HG02571 (cell line): Measurements from ENCODE around the gene LIMCH1.

ENCODE experiments used
- ATAC-seq: cut with Tn5 transposase; IDR thresholded peaks from one replicate; pipeline ENCODE4 v1.9.1; 2021; ENCODE audit warnings: mild to moderate bottlenecking, moderate library complexity; ENCODE audit not compliant: unreplicated experiment

The LIMCH1 gene

DNA sequence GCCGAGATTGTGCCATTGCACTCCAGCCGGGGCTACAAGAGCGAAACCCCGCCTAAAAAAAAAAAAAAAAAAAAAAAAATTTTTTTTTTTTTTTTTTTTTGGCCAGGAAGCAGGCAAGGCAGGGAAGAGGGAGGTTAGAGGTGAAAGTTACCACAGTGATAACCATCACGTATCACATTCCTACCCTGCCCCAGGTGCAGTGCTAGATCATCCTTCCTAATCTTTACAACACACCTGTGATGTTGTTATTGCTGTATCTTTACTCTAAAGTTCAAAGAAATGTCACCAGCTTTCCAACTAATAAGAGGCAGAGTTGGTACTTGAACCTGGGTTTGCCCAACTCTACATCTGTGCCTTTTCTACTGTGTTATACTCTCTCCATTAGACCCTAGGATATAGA, 7.2 kb upstream of the LIMCH1 start:
- no peak for ATAC-seq

DNA sequence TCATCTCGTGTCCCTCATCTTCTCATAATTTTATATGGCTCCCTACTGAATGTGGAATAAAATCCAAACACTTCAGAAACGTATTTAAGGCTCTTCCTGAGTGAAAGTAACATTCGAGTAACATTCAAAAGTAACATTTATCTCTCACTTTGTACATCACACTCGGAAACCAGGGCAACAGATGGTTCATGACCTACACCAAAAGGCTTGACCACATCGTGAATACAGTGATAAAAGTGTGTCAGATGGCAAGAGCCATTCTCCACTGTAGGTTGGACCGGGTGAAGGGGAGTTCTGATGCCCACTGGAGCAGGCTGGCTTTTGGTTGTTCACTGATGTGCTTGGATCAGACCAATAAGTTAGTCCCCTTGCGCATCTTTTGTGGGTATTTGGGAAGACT, 5.6 kb upstream of the LIMCH1 start:
- ATAC-seq: no peak

DNA sequence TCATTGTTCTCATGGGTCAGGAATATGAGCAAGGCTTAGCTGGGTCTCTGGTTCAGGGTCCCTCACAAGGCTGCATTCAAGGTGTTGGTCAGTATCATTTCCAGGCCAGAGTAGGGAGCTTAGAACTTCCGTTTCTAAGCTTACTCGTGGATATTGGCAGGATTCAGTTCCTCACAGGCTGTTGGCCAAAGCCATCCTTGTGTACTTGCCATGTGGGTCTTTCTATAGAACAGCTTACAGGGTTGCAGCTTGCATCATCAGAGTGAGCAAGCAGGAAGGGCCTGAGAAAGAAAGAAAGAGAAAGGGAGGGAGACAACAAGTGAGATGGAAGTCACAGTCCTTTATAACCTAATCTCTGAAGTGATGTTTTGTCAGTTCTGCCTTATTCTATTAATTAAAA, 5.1 kb upstream of the LIMCH1 start:
- ATAC-seq: no peak

DNA sequence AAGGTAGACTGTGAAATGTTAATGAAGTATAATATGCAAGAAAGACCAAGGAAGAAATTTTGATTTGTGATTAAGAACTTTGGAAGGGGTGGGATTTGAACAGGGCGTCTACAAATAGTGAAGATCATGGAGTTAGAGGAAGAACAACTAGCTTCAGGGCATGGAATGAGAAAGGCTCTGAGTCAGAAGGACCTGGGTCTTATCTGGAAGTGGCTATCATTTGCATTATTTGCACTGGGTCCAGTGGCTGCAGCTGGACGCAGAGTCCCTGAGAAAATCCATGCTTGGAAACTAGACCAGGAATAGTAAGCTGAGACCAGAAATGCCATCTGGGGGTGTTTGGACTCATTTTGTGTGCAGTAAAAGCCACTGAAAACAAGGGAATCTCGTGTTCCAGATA, 4.3 kb upstream of the LIMCH1 start:
- no peak for ATAC-seq

DNA sequence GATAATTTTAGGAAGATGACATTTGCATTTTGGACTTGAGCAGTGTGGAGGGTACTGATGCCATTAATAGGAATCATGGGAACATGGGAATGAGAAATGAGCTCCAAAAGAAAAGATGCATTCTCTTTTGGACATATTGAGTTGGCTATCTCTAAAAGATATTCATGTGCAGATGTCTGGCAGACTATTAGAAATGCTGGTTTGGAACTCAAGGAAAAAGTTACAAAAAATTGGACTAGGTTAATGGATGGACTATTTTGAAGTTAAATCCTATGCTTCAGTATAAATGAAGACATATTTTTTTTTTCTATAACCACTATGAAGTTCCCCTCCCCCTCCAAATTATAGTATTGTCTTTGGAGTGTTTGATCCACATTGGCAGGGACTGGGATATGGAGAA, 3.6 kb upstream of the LIMCH1 start:
- ATAC-seq: no peak

DNA sequence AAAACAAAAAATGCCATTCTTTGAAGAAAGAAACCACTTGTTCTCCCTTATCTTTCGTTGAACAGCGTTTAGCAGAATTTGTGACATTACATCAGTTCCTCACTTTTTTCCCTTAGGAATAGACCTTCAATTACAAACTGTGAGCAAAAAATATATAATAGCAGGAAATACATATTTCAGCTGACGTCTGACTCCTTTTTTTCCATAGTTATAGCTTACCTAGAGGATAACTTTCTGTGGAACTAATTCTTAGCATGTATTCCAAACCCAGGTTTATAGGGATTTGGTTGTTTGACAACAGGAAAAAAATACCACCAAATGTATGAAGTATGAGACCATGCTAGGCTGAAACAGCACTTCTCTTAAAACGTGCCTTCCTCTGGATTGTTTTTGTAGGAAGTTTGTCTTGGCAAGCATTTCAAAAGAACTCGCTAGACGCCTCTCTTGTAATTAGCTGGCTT, 2.0 kb upstream of the LIMCH1 start:
- no peak for ATAC-seq

DNA sequence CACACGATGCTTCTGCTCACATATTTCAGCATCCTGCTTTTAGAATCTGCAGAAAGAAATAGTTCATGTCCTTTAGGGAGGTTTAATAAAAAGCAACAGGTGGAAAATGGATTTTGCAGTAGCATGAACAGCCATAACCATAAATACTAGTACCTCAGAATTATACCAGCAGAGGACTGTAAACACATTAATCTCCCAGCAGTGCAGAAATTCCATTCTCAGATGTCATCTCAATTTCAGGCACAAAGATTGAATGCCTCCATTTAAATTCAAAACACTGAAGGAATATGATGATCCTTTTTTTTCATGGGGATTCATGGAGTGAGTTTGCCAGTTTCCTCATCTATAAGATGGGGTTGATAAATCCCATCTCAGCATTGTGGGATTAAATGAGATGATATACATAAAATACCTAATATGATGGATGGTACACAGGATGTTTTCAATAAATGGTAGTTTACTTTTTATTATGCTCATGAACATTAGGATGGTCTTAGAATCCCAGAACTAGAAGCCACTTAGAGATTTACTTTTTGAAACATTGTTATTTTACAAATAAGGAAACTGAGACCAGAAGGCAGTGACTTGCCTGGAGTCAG, 566 bp upstream of the LIMCH1 start:
- ATAC-seq: no peak

DNA sequence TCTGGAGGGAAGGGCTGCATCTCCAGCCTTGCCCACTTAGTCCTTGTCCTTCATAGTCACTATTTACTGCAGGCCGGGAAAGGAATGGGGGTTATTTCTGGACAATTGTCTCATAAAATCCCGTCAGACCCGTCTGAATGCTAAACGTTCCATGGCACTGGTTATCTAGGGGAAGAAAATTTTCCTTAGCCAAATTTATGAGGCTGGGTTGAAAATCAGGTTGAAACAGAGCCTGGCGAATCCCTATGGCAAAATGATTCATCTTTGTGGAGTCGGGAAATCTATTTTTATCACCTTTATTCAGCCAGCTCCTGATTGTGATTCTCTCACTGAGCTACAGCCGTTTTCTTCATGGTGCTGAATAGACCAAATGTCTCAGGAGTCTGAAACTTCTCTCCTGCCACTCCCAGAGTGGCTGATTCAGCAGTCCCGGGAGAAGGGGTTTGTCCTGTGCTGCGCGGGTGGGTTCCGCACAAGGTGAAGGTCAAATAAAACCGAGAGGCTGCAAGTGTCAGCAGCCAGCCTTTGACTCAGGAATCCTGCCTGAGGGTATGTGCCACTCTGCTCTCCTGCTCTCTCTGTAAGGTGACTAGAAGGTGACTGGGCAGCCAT, 1.0 kb downstream of the LIMCH1 start:
- no peak for ATAC-seq

DNA sequence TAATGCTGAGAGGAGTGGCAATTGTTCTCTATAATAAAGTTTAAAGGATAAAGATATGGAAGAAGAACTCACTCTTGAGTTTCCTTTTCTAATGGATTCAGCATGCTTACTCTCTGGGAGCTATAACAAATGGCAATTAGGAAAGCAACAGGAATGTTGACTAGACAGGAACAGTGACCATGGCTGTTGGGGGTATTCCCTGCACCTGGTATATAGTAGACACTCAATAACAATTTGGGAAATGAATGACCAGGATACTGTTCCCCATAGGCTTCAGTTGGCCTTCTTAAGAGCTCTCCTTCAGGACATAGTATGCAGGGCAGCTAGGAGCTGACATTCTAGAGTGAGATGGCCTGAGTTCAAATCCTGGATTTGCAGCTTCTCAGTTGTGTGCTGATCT, 1.8 kb downstream of the LIMCH1 start:
- ATAC-seq: no peak

DNA sequence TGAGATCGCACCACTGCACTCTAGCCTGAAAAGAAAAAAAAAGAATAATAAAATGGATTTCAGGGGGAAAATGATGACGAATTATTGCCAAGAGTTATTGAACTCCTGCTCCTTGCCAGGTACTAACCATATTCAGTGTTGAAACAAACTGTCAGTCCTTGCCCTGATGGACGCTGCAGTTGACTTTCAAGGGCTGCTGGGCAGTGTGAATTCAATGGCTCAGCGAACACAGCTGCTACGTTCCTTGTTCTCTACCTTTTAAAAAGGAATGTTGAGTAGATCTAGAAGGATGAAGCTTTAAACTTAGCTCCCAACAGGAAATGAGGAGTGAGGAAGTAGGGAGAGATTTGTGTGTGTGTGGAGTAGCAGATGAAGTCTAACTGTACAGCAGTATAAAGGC, 2.7 kb downstream of the LIMCH1 start:
- no peak for ATAC-seq

DNA sequence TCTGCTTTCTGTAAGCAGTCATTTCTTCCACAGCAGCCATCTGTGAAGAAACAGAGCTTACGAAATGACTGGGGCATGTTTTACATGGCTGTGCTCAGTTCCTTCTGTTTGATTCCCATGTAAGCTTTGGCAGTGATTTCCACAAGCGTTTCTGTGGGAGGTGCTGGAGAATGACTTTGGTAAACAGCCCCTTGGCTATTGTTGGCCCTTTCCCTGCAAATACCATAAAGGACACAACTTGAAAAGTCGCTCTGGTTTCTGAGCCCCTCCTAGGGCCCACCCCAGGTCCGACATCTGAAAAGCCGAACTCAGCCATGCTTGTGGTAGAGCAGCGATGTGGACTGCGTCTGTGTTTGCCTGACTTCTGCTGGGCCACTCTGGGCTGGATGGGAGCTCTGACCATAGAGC, 3.7 kb downstream of the LIMCH1 start:
- no peak for ATAC-seq

DNA sequence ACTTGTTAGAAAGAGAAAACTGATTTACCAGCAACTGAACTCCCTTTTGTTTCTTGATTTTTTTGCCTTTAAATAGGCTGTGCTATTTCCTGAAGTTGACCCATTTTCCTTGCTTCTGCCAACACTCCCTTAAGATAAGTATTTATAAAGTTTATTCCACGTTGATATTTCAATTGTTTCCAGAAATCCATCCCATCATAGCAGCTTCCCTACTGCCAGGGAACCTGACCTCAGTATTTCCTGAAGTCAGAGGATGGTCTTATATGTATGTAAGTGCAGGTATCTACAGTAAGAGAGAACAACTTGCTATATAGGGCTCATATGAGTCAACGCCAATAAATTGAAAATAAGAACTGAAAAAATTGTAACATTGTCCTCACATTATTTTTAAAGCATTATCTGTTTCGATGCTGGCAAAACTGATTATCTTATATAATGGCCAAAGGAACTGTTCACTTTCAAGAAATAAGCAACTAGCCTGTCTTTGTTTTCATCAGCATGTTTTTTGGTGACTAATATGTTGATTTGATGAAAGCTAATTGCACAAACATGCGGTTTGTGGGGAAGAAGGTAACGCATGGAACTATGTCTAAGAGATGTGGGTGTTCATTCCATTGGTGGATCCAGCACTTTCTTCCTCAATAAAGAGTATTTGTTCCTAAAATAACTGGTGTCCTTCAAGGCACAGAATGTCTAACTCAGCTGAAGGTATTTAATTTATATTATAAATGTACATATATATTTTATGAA, 4.7 kb downstream of the LIMCH1 start:
- no peak for ATAC-seq

DNA sequence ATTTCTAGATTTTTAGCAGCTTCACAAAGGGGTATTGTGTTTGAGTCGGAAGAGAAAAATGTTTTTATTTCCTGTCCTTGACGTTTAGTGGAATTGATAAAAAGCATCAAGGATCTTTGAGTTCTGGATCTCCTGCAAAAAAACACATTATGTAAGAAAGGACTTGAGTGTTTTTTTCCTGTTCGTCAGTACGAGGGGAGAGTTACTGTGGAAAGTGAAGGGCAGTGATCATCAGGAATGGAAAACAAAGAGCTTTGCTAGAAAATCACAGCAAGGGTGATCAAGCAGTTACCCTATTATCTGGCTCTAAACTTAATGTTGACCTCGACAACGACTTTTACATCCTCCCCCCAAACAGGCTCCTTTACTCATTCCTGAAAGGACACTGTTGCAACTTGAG, 7.3 kb downstream of the LIMCH1 start:
- no peak for ATAC-seq

DNA sequence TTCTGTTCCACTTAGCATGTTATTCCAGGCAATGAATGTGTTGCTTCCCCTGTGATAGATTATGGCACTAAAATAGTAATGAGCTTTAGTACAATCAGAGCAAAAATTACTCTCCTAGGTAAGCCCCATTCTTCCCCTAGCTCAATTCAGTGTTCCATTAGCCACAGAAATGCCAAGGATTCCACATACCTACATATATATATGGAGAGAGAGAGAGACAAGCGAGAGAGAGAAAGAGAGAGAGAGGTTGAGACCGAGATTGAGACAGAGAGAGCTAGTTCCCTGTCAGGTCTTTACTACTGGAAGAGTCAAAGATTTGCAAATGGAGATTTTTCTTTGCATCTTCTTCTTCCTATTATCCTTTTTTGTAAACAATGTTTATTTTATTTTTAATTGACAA, 8.7 kb downstream of the LIMCH1 start:
- ATAC-seq: no peak

DNA sequence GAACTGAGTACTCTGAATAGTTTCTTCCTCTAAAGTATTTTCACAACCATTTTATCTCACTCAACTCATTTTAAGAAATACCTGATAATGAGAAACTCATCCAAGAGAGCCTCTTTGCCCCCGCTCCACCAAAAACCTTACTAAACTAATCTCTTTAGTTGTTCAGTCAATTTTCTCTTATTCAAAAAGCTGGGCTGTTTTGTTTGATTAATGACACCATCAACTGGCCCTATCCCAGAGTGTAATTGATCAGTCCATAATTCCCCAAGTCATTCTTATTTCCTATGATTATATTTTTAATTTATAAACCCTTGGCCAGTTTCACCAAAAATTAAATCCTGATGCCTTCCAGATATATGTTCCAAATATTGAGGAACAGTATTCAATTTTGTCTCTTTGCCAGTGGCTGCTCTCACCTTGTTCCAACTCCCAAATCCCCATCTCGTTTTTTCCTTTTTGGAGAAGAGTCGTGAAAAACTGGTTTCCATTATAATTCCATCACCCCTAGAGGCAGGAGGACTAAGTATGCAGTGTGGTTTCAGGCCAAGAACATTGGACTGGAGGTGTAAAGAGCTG, 10.4 kb downstream of the LIMCH1 start:
- no peak for ATAC-seq

DNA sequence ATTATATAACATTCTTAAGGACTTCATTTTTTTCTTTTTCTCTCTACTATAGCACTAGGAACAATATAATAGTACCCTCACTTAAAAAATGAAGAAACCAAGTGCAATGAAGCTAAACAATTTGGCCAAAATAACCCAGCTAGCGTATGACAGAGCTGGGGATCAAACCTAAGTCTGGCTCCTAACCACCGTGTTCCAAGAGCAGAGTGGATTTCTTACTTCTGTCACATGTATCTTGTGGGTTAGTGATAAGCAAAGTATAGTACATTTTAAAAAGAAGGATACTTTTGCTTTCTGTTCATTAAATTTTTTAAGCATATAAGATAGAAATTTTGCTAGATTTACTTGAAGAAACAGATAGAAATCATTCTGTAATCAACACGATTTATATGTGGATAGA, 11.5 kb downstream of the LIMCH1 start:
- ATAC-seq: no peak

DNA sequence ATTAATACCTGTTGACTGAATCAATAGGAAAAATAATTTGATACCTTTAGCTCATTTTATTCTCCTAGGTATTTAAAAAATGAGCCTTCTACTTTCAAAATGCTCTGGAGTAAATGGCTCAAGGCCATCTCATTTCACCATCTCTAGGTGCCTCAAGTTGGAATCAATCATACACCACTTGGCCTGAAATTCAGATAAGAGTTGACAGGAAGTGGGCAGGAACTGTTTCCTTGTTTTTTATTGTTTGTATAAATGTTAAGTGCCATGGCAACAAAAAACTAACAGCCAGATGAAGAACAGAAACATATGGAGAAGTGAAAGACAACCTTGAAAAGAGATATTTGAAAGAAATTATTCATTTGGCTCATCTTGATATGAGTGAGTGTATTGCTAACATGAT, 12.4 kb downstream of the LIMCH1 start:
- no peak for ATAC-seq

DNA sequence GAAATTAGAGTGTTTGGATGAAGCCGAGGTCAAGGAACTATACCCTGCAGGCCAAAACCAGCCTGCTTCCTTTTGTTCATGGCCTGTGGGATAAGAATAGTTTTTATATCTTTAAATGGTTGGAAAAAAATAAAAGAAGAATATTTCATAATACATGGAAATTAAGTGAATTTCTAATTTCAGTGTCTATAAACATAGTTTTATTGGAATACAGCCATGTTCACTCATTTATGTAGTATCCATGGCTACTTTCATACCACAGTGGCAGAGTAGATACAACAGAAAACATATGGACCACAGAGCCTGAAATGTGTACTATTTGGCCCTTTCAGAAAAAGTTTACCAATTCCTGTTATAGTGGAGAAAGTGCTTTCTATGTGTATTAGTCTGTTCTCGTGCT, 13.6 kb downstream of the LIMCH1 start:
- ATAC-seq: no peak

DNA sequence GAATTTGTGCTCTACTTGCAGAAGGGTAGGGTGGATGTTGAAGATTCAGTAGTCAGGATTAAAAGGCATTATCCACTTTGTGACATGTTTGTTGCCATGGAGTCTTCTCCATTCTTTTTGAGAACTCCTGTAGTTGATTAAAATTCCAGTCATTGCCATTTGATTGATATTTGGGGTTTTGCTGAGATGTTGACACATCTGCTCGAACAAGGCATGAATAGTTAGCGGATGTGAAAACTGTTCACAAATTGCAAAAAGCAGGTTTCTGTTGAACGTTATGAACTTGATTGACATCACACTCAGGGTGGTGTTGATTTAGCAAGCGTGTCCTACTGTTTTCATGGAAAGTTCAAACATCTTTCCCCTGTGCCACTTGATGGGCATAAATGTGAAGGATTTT, 16.9 kb downstream of the LIMCH1 start:
- no peak for ATAC-seq

DNA sequence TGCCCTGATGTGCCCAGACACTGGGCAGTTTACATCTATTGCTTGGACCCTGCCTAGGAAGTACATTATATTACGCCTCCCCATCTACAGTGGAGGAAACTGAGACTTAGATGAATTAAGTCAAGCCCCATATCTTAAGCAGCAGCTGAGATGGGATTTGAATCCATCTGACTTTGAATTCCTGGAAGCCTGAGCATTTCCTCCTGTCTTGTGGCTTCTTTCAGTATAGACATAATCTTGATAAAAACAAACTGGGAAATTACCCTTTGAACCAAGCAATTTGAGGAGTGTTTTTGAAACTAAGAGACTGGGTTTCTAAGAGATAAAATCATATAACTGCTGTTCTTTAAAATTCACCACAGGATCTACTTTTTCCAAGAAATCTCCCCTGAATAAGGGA, 18.6 kb downstream of the LIMCH1 start:
- ATAC-seq: no peak

DNA sequence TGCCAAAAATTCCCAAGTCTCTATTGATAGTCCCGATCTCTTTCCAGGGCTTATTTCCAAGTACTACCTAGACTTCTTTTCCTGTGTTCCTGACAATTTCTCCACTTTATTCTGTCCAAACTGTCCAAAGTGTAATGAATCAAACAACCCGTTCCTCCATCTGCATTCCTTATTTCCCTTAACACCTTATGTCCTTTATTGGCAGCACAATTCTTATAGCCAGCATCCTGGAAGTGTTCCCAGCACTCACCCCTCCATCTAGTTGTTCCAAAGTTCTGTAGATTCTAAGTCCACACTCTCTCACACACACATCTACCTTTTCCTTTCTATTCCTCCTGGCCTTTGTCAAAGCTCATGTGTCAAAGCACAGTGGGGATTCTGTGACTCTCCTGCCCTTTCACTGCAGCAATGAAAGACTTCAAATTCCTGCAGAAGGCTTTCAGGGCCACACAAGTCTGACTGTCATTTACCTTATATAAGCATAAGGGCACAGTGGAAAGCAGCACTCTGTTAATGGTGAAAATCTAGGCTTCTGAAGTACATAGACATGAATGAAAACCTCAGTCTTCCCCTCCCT, 22.1 kb downstream of the LIMCH1 start:
- no peak for ATAC-seq

DNA sequence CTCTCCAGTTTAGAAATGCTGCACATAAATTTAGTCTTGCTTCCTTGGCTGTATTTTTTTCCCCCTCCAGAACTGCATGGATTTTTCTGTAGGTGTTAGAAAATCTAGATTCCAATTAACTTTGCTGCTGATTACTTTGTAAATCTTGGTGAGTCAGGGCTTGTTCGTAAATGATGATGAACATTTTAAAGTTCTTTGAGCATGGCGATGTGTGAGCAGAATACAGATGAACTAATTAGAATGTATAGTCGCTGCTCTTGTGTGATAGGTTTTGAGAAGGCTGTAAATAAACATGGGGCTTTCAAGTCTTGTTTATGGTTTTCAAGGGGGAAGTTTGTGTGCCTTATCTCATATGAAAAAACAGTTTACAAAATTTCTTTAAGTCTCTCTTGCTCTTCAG, 23.3 kb downstream of the LIMCH1 start:
- ATAC-seq: no peak
